ENCODE measurements around the gene UBQLN1. TPM values are rescaled to one million over a fixed set of nuclear protein-coding genes. Genes with fewer than 3 reads are reported as not detected.

Gene UBQLN1
- polyA plus RNA-seq, 1 donor from 2014 or later: 133 TPM

DNA sequence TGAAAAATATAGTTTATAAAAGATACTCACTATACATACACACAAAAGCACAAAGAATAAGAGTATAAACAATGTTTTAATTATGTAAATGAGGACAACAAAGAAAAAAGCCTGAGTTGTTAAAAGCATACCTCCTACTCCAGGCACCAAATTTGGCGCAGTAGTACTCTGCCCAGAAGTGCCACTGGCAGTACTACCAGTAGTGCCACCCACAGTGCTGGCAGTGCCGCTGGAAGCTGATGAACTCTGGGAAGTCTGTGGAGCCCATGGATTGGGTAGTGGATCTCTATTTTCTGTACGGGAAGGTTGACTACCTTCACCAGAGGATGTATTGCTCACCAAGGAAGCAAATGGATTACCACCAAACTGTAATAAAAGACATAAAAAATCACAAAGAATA, 30.2 kb downstream of the UBQLN1 start:
- Histone ChIP-seq H3K36me3 (ENCODE audit: insufficient read depth, low read length) (no peaks in the 10 kb centered on the region), H2AFZ (ENCODE audit: low read depth, low read length) (no peak overlapping the region), H3K4me2 (ENCODE audit: low read length) (no peak overlapping the region), H3F3A (ENCODE audit: insufficient read depth, low read length, poor library complexity, severe bottlenecking) (no peaks in the 10 kb centered on the region), H3K27me3 (ENCODE audit: insufficient read depth, low read depth, low read length) (no peaks in the 10 kb centered on the region), H4K20me1 (ENCODE audit: insufficient read depth) (no peaks in the 10 kb centered on the region), H3K27ac (ENCODE audit: low read length) (no peak overlapping the region), H3K4me3 (ENCODE audit: low read length) (no peak overlapping the region), H3K9me3 (ENCODE audit: low read length) (no peaks in the 10 kb centered on the region), H3K9ac (ENCODE audit: low read length) (no peak overlapping the region), H3K79me2 (replicated peaks; ENCODE audit: insufficient read depth, low read length) (peaks cover 10% of the 10 kb centered on the region), H3K9me2 (ENCODE audit: insufficient read depth, low read length) (no peaks in the 10 kb centered on the region)
- TF ChIP-seq TAF1 (IDR thresholded peaks at IDR 0.05; ENCODE audit: low read depth) (no peak), MXI1 (conservative IDR thresholded peaks at IDR 0.05; ENCODE audit: poor library complexity, severe bottlenecking) (no peak), EZH2 (IDR thresholded peaks at IDR 0.05; ENCODE audit: borderline replicate concordance, insufficient read depth, low read length, poor library complexity, severe bottlenecking) (no peak), SMC3 (conservative IDR thresholded peaks at IDR 0.05; ENCODE audit: poor library complexity) (no peak), POLR2AphosphoS5 (IDR thresholded peaks at IDR 0.05) (no peak), REST (IDR thresholded peaks at IDR 0.05; ENCODE audit: borderline replicate concordance) (no peak), RAD21 (conservative IDR thresholded peaks at IDR 0.05) (no peak), EP300 (conservative IDR thresholded peaks at IDR 0.05; ENCODE audit: poor library complexity, severe bottlenecking) (no peak)
- TF ChIP-seq, protein P1, sequence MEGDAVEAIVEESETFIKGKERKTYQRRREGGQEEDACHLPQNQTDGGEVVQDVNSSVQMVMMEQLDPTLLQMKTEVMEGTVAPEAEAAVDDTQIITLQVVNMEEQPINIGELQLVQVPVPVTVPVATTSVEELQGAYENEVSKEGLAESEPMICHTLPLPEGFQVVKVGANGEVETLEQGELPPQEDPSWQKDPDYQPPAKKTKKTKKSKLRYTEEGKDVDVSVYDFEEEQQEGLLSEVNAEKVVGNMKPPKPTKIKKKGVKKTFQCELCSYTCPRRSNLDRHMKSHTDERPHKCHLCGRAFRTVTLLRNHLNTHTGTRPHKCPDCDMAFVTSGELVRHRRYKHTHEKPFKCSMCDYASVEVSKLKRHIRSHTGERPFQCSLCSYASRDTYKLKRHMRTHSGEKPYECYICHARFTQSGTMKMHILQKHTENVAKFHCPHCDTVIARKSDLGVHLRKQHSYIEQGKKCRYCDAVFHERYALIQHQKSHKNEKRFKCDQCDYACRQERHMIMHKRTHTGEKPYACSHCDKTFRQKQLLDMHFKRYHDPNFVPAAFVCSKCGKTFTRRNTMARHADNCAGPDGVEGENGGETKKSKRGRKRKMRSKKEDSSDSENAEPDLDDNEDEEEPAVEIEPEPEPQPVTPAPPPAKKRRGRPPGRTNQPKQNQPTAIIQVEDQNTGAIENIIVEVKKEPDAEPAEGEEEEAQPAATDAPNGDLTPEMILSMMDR (IDR thresholded peaks at IDR 0.05; ENCODE audit: poor library complexity, severe bottlenecking): no peak

DNA sequence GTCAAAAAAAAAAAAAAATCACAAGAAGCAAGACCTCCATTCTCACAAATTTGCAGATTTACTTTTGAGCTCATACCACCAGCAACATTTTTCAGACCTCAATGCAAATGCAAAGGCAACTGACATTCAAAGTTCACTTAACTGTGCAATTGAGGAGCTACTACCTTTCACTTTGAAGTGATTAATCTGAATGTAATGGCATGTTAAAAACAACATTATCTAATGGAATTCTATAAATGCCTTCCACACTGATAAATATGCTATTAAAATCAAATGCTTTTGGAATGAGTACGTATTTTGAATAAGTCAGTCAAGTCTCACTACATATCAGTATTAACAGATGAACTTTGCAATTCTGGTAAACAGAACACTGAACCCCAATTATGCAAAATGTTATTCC, 32.3 kb downstream of the UBQLN1 start:
- Histone ChIP-seq H3K79me2 (replicated peaks; ENCODE audit: insufficient read depth, low read length) (peaks cover 10% of the 10 kb centered on the region), H2AFZ (ENCODE audit: low read depth, low read length) (no peak overlapping the region), H3K9me2 (ENCODE audit: insufficient read depth, low read length) (no peaks in the 10 kb centered on the region), H3K36me3 (ENCODE audit: insufficient read depth, low read length) (no peaks in the 10 kb centered on the region), H3K9me3 (ENCODE audit: low read length) (no peaks in the 10 kb centered on the region), H3K9ac (ENCODE audit: low read length) (no peak overlapping the region), H3K27ac (ENCODE audit: low read length) (no peak overlapping the region), H3K4me2 (ENCODE audit: low read length) (no peak overlapping the region), H3K4me3 (ENCODE audit: low read length) (no peak overlapping the region), H3F3A (ENCODE audit: insufficient read depth, low read length, poor library complexity, severe bottlenecking) (no peaks in the 10 kb centered on the region), H4K20me1 (ENCODE audit: insufficient read depth) (no peaks in the 10 kb centered on the region), H3K27me3 (ENCODE audit: insufficient read depth, low read depth, low read length) (no peaks in the 10 kb centered on the region)
- no peak for TF ChIP-seq MXI1 (conservative IDR thresholded peaks at IDR 0.05; ENCODE audit: poor library complexity, severe bottlenecking)
- TF ChIP-seq RAD21 (conservative IDR thresholded peaks at IDR 0.05): no peak
- no peak for TF ChIP-seq SMC3 (conservative IDR thresholded peaks at IDR 0.05; ENCODE audit: poor library complexity)

DNA sequence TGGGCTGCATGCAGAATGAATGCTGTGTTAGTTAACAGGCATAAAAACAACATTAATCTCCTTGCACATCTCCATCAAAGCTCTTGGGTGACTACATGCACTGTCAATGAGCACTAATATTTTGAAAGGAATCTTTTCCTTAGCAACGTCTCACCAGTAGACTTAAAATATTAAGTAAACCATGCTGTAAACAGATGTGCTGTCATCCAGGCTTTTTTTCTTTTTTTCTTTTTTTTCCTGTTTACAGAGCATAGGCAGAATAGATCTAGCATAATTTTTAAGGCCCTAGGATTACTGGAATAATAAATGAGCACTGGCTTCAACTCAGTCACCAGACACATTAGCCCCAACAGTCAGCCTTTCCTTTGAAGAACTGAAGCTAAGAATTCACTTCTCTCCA, 36.3 kb downstream of the UBQLN1 start:
- no peaks in the 10 kb centered on the region for H3K27me3 ChIP-seq (ENCODE audit: insufficient read depth, low read depth, low read length)
- no peaks in the 10 kb centered on the region for H3K79me2 ChIP-seq (replicated peaks; ENCODE audit: insufficient read depth, low read length)
- no peak for TF ChIP-seq EZH2 (IDR thresholded peaks at IDR 0.05; ENCODE audit: borderline replicate concordance, insufficient read depth, low read length, poor library complexity, severe bottlenecking)
- no peak overlapping the region for H2AFZ ChIP-seq (ENCODE audit: low read depth, low read length)
- H3K4me3 ChIP-seq (ENCODE audit: low read length): no peak overlapping the region
- no peak overlapping the region for H3K27ac ChIP-seq (ENCODE audit: low read length)
- H3F3A ChIP-seq (ENCODE audit: insufficient read depth, low read length, poor library complexity, severe bottlenecking): no peaks in the 10 kb centered on the region
- H3K36me3 ChIP-seq (ENCODE audit: insufficient read depth, low read length): no peaks in the 10 kb centered on the region
- no peaks in the 10 kb centered on the region for H4K20me1 ChIP-seq (ENCODE audit: insufficient read depth)
- no peak overlapping the region for H3K4me2 ChIP-seq (ENCODE audit: low read length)
- no peaks in the 10 kb centered on the region for H3K9me2 ChIP-seq (ENCODE audit: insufficient read depth, low read length)
- H3K9ac ChIP-seq (ENCODE audit: low read length): no peak overlapping the region
- H3K9me3 ChIP-seq (ENCODE audit: low read length): no peaks in the 10 kb centered on the region
